KOPT-K1 (cell line): ENCODE results near the gene SERPINA5.

ENCODE experiments used
- H3K27ac ChIP-seq: fragments of 200-600 bp; sonication (generic); 2 replicates; pipeline ENCODE4 v1.5.1; 2016; ENCODE audit warnings: antibody characterized with exemption, mild to moderate bottlenecking, low read depth, low read length; ENCODE audit not compliant: poor library complexity, severe bottlenecking
- H3K36me3 ChIP-seq: fragments of 200-600 bp; sonication (generic); 2 replicates; pipeline ENCODE4 v1.5.1; 2017; ENCODE audit warnings: antibody characterized with exemption, mild to moderate bottlenecking, low read length, moderate library complexity; ENCODE audit not compliant: insufficient read depth
- H3K9me3 ChIP-seq: fragments of 200-600 bp; sonication (generic); 2 replicates; pipeline ENCODE4 v1.5.1; 2017; ENCODE audit warnings: antibody characterized with exemption, low read length, mild to moderate bottlenecking; ENCODE audit not compliant: insufficient read depth, poor library complexity, severe bottlenecking

Gene SERPINA5

DNA sequence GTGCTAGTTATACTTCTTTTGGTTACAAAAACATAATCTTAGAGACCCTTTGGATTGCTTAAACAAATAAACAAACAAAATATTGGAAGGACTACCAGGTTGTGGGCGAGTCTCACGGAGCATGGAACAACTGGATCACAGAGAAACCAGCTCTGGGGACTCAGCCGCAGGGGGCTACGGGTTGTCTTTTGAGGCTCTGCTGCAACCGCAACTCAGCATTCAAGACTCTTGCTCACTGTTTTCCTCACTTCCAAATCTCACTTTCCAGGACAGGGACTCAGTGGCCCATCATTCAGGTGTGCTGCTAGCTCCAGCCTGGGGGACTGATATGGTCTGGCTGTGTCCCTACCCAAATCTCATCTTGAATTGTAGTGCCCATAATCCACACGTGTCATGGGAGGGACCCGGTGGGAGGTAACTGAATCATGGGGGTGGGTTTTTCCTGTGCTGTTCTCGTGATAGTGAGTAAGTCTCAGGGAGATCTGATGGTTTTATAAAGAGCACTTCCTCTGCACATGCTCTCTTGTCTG, 34.0 kb upstream of the SERPINA5 start:
- Histone ChIP-seq H3K9me3 (no peaks in the 10 kb centered on the region), H3K36me3 (no peaks in the 10 kb centered on the region)

DNA sequence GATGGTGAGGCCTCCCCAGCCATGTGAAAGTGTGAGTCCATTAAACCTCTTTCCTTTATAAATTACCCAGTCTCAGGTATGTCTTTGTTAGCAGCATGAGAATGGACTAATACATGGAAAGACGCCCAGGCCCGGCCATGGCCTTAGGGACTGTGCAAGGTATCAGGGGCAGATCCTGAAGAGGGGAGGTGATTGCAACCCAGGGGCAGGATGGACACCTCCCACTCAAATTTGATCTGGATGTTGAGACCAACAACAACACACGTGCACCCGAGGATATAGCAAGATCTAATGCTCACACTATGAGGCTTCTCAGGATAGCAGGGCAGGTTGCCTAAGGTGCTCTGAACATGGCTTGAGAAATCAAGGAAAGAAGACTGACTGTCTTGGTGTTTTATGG, 33.5 kb upstream of the SERPINA5 start:
- H3K36me3 ChIP-seq: no peaks in the 10 kb centered on the region
- H3K27ac ChIP-seq: no peak overlapping the region
- no peaks in the 10 kb centered on the region for H3K9me3 ChIP-seq

More for the DNA sequence above, 34.0 kb upstream of the SERPINA5 start:
- no peak overlapping the region for H3K27ac ChIP-seq

DNA sequence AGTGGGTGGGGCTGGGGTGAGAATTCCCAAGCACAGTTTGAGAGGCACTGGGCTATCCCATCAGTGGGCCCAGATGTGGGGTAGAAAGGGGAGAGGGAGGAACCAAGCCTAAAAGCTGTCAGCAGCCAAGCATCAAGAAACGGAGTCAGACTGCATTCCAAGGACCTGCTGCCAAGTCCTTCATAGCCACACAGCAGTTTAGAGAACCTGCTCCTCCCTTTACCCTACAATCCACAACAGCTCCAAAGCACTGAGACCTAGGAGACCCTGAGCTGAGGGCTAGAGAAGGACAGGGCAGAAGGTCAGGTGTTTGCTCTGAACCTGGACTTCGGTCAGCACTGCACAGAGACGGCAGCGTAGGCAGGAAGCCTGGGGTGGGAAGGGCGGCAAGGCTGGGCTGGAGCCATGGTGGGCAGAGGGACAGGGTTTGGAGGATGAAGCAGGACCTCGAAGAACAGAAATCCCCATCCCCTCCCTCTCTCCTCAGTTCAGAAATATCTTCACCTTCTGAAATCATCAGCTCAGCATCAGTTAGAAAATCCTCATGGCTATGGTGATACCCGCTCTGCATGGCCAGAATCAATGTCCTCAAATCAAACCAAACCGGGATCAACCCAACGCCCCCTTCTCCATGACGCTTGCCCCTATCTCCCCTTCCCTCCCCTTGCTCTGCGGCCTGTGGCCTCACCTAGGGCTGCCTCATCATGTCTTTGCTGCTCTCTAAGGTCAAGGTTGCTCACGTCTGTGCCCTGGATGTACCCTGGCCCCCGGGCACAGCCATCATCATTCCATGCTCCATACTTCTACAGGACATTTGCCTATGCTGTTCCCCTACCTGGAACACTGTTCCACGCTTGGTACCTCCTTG, 32.9 kb upstream of the SERPINA5 start:
- Histone ChIP-seq H3K9me3 (no peaks in the 10 kb centered on the region), H3K27ac (no peak overlapping the region), H3K36me3 (no peaks in the 10 kb centered on the region)

DNA sequence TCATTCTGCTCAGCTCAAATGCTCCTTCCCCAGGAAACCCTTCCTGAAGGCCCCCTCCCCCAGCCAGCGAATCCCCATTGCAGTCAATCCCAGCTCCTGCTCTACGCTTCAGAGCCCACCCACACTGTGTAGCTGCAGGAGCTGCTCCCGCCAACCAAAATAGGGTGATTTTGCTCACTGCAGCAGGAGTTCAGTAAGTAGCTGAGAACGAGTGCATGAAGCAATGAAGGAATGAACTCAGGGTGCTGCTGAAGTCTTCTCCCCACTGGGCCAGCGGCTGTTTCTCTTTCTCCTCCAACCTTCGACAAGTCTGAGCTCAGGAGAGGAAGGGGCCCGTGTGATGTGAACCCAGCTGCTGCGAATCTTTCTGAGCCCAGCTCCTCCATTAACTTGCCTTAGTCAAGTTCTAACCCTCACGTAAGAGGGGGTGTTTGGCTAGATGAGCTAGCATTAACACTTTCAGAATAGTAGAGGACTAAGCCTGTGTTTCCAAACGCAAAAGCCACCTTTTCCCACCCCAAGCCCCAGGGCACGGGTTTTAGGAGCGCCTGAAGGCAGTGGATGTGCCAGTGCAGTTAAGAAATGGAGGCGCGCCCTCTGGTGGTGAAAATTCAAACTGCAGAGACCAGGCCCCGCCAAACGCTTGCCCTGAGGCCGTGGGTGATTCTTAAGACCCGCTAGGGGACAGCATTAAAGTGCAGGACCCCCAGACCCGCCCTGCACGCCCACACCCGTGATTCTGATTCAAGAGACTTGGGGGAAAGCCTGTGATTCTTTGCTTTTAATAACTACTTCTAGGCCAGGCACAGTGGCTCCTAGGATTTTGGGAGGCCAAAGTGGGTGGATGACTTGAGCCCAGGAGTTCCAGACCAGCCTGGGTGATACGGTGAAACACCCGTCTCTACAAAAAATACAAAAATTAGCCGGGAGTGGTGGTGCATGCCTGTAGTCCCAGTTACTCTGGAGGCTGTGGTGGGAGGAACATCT, 31.9 kb upstream of the SERPINA5 start:
- Histone ChIP-seq H3K27ac (no peak overlapping the region), H3K36me3 (no peaks in the 10 kb centered on the region), H3K9me3 (no peaks in the 10 kb centered on the region)

DNA sequence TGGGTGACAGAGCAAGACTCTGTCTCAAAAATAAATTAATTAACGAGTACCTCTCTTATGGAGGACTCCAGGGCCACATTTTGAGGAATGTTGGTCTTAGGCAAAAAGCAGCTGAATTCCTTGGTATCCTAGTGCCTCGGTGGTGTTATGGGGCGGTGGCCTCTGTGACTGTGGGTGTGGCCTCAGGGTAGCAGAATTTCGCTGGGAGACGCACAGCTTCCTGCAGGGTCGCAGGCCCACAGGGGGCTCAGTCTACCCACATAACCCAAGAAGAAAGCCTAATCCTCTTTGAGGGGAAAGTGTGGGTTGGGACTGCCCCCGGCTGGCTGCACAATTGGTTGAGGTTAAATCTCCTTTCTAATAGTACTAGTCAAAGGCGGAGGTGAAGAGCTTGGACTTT, 31.2 kb upstream of the SERPINA5 start:
- peaks cover 3% of the 10 kb centered on the region for H3K9me3 ChIP-seq
- H3K27ac ChIP-seq: no peak overlapping the region
- no peaks in the 10 kb centered on the region for H3K36me3 ChIP-seq

DNA sequence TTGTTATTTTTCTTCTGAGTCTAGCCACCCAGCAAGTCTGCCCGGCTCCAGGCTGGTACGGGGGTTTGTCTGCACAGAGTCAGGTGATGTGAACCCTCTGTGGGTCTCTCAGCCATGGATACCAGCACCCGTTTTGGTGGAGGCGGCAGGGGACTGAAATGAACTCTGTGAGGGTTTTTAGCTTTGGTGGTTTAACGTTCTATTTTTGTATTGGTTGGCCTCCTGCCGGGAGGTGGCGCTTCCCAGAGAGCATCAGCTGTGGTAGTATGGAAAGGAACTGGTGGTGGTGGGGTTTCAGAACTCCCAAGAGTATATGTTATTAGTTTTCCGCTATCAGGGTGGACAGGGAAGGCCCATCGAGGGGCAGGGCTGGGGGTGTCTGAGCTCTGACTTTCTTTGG, 25.2 kb upstream of the SERPINA5 start:
- Histone ChIP-seq H3K36me3 (no peaks in the 10 kb centered on the region), H3K9me3 (peaks cover 4% of the 10 kb centered on the region), H3K27ac (no peak overlapping the region)

DNA sequence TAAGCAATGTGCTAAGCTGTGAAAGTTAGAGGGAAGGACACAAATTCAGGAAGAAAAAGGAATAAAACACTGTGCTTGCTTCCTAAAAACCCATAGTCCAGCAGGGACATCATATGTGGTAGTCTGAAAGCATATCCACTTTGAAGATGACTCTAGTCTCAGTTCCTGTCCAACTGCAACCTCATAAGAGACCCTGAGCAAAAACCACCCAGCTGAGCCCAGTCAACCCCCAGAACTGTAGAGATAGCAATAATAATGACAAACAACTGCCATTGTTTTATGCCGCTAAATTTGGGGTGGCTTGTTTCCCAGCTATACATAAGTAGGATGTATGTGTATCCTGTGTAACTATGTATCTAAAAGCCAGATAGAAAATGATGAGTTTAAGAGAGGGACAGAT, 23.9 kb upstream of the SERPINA5 start:
- Histone ChIP-seq H3K36me3 (no peaks in the 10 kb centered on the region), H3K9me3 (peaks cover 4% of the 10 kb centered on the region)

DNA sequence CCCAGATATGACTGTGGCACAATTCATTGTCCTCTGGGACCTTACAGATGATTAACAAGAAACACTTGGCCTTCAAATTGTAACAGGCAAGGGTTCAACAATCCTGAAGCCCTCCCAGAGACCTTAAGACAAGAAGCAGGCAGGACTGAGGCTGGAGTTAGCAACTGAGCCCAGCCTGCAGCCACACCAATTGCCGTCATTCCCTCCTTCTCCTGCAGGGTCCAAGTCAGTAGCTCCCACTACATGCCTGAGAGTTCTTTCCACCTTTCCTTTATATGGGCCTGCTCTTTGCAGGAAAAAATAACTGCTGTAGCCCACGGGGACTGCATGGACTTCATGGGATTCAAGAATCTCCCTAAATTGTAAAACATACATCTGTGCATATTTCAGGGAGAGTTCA, 22.4 kb upstream of the SERPINA5 start:
- H3K27ac ChIP-seq: no peak overlapping the region

More for the DNA sequence above, 23.9 kb upstream of the SERPINA5 start:
- H3K27ac ChIP-seq: no peak overlapping the region

DNA sequence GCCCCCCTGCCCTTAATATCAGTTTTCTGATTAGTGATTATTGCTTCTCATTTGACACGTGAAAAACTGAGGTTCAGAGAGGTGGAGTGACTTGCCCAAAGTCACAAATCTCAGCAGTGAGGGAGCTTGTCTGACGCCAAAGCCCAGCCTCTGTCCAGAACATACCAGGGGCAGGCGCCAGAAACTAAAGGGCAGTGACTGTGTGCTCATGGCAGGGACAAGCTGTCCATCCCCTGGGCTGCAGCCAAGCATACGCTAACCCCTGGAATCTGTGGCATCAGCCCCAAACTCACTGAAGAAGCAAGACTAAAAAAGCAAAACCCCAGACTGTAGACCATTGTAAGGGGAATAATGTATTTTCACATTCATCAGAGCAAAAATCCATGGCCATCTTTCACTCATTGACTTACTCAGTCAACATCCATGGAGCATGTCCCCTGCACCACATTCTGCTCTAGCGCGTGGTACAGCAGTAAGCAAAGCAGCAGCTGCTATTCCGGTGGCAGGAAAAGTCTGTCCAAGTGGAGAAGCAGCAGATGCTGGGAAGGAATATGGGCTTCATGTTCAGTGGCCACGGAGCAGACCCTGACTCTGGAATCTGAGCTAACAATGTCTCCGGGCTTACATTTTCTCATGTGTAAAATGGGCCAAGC, 21.5 kb upstream of the SERPINA5 start:
- H3K9me3 ChIP-seq: peaks cover 4% of the 10 kb centered on the region
- no peaks in the 10 kb centered on the region for H3K36me3 ChIP-seq
- no peak overlapping the region for H3K27ac ChIP-seq

More for the DNA sequence above, 22.4 kb upstream of the SERPINA5 start:
- Histone ChIP-seq H3K9me3 (peaks cover 4% of the 10 kb centered on the region), H3K36me3 (no peaks in the 10 kb centered on the region)

DNA sequence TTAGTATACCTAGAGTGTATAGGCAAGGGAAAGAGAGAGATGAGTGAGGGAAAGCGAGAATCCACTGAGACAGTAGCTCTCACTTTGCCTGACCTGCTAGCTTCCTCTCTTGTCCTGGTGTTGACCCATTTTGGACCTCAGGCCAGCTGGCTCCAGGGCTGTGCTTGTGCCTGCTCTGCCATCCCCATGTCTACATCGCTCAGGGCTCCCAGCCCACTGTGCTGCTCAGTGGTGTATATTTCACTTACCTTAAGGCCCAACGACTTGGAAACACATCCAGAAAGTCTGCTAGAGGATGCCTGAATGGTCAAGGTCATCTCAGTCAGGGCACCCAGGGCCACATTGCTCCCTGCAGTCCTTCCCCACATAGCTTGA, 20.9 kb upstream of the SERPINA5 start:
- H3K9me3 ChIP-seq: no peaks in the 10 kb centered on the region
- no peaks in the 10 kb centered on the region for H3K36me3 ChIP-seq
- no peak overlapping the region for H3K27ac ChIP-seq

DNA sequence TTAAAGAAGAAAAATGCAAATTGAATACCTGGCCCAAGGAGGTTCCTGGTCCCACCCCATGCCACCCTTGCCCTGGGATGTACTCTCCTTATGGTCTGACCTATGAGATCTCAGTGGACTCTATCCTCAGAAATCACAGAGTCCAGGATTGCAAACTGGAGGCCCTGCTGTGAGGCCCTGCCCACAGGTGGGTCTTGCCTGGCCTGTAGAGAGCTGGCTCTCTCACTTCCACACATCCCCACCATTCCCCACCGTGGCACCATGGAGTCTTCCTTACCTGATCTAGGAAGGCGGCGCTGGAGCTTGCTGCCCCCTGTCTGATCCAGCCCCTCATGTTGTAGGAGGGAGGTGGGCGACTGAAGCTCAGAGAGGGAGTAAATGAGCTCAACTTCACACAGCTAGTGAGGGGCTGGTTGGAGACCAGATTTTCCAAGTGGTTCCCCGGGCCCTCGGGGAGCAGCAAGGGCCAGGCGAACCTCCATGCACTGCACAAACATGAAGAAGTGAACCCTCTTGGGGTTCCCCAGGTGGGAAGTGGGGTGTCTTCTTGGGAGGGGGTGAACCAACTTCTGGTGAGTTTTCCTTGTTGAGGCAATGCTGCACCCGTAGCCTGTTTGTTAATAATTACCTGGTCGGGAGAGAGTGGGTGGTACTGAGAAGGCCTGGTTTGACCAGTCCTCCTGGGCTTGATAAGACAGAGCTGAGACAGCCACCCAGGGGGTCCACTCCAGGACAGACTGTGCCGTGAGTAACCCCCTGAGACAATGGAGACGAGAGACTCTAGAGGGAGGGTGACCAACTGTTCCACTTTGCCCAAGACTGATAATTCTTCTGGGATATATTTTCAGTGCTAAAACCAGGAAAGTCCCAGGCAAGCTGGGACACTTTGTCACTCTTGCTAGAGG, 20.2 kb upstream of the SERPINA5 start, which contains the start of gene SERPINA4:
TSS of gene SERPINA4 (plus strand) at position 692 of the 905 bp plus-strand sequence. CDS start 2,041 bp downstream, outside the sequence.
- H3K27ac ChIP-seq: no peak within 1 kb of the TSS
- H3K9me3 ChIP-seq: no peaks in the 10 kb centered on the region
- H3K36me3 ChIP-seq: no peaks in the 10 kb centered on the region

DNA sequence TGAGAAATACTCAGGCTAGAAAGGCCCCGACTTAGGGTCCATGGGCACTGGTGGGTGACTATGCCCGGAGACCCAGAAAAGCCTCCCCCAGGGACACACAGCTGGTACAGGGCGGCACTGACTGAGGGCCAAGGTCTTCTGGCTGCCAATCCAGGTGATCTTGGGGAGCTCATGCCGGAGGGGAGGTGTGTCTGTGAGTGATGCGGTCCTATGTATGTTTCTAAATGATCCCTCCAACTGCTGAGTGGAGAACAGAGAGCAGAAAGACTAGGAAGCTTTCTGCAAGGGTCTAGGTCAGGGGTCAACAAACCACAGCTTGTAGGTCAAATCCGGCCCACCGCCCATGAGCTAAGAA, 19.6 kb upstream of the SERPINA5 start:
- no peak overlapping the region for H3K27ac ChIP-seq
- H3K9me3 ChIP-seq: no peaks in the 10 kb centered on the region
- H3K36me3 ChIP-seq: no peaks in the 10 kb centered on the region

DNA sequence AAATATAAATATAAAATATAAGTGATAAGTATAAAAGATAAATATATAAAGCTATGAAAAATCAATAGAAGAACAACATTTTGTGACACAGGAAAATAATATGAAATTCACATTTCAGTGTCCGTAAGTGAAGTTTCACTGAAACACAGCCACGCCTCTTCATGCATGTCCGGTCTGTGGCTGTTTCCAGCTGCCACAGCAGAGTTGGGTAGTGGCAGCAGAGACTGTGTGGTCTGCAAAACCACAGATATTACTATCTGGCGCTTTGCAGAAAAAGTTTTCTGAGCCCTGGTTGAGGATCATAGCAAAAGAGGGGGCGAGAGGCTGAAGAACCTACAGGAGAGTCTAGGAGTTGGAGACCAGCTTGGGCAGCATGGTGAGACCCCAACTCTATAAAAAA, 19.2 kb upstream of the SERPINA5 start:
- Histone ChIP-seq H3K36me3 (no peaks in the 10 kb centered on the region), H3K27ac (no peak overlapping the region), H3K9me3 (no peaks in the 10 kb centered on the region)
